Astrocyte of the cerebellum (primary cell): Measurements from ENCODE around the gene AMD1.

Experiments used
- DNase-seq: peaks from one replicate; pipeline ENCODE4 v3.0.0-alpha.2; 2011; ENCODE audit warnings: low read depth
- H3K4me3 ChIP-seq: 2 replicates; pipeline ENCODE4 v1.5.1; 2011; ENCODE audit warnings: mild to moderate bottlenecking, low read depth, low read length, moderate library complexity
- in situ Hi-C: cut with HindIII; loops from 2 replicates; pipeline ENCODE4 v1.10.0; 2017; ENCODE audit warnings: low sequenced_read_pairs
- TF ChIP-seq, protein P1 (sequence below): IDR thresholded peaks from 2 replicates; pipeline ENCODE4 v1.5.1; 2012; ENCODE audit warnings: low read length, low read depth, moderate library complexity, mild to moderate bottlenecking; ENCODE audit errors: missing control alignments

Gene AMD1

DNA sequence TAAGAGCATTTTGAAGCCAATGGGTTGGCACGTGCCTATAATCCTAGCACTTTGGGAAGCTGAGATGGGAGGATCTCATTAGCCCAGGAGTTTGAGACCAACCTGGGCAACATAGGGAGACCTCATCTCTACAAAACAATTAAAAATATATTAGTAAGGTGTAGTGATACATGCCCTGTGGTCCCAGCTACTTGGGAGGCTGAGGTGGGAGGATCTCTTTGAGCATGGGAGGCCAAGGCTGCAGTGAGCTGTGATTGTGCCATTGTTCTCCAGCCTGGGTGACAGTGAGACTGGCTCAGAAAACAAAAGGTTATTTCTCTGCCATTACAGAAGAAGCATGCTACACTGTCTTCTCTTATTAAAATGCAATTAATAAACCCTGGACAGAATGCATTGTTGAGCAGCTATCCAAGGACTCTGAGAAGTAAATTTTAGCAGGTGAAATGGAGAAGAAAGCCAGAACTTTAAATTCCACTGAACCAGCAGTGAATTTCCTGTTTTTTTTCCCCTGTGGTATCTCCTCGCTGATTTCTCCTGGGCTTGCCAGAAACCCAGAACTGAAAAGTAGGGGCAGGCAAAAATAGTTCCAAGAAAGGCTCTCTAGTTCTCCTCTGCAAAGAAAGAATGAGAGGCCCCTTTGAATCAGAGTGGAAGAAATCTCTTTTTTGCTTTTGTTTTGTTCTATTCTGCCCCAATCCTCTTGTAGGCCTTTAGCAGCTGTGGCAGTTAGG, 8.4 kb downstream of the AMD1 start:
- no peak for DNase-seq
- no peak overlapping the region for H3K4me3 ChIP-seq
- in situ Hi-C loops, result no loop called here
- TF ChIP-seq, protein P1, sequence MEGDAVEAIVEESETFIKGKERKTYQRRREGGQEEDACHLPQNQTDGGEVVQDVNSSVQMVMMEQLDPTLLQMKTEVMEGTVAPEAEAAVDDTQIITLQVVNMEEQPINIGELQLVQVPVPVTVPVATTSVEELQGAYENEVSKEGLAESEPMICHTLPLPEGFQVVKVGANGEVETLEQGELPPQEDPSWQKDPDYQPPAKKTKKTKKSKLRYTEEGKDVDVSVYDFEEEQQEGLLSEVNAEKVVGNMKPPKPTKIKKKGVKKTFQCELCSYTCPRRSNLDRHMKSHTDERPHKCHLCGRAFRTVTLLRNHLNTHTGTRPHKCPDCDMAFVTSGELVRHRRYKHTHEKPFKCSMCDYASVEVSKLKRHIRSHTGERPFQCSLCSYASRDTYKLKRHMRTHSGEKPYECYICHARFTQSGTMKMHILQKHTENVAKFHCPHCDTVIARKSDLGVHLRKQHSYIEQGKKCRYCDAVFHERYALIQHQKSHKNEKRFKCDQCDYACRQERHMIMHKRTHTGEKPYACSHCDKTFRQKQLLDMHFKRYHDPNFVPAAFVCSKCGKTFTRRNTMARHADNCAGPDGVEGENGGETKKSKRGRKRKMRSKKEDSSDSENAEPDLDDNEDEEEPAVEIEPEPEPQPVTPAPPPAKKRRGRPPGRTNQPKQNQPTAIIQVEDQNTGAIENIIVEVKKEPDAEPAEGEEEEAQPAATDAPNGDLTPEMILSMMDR, result no peak

DNA sequence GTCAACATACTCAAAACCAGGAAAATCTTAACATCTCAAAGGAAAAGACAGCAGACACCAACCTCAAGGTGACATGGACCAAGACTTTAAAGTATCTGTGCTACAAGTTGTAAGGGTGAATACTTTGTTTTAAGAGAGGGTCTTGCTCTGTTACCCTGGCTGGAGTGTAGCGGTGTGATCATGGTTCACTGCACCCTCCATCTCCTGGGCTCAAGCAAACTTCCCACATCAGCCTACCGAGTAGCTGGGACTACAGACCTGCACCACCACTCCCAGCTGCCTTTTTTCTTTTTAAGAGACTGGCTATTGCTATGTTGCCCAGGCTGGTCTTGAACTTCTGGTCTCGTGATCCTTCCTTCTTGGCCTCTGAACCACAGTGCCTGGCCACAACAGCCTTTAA, 9.7 kb downstream of the AMD1 start:
- in situ Hi-C loops, result no loop called here
- no peak for DNase-seq
- TF ChIP-seq, protein P1, result no peak
- H3K4me3 ChIP-seq, result no peak overlapping the region

DNA sequence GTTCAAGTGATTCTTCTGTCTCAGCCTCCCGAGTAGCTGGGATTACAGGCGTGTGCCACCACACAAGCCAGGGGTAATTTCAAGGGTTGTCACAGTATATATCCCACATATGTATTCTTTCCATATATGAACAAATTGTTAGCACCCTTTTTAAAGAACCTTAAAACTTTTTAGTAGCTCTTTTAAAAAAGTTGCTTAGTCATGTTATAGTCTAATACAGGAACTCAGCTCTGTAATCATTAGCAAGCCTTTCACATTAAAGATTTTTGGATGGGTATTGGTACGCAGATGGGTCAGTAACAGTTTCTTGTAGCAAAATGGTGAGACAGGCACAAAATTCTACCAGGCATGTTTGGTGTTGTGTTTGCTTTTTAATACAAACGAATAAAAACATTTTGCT, 10.9 kb downstream of the AMD1 start:
- no peak for DNase-seq
- in situ Hi-C loops, result no loop called here
- H3K4me3 ChIP-seq, result no peak overlapping the region
- TF ChIP-seq, protein P1, result no peak

DNA sequence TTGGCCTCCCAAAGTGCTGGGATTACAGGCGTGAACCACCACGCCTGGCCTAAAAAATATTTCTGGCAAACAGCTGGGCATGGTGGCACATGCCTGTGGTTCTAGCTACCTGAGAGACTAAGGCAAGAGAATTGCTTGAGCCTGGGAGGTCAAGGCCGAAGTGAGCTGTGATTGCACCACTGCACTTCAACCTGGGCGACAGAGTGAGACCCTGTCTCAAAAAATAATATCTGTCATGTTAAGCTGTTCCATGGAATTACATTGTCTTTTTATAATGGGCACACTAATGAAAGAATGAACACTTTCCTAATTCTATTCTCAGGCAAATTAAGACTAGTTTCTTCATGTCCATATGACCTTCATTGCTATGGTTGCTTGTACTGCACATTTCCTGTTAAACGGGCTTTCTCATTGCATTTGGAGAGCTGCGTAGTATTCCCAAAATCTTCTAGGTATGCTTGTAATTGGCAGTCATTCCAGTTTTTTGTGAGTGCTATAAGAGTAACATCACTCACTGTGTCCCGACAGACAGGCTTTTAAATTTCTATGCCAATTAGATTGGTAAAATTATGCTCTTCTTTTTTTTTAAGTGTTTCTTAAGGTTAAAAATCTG, 12.1 kb downstream of the AMD1 start:
- DNase-seq, result no peak
- H3K4me3 ChIP-seq, result no peak overlapping the region
- in situ Hi-C loops, result no loop called here
- TF ChIP-seq, protein P1, result no peak

DNA sequence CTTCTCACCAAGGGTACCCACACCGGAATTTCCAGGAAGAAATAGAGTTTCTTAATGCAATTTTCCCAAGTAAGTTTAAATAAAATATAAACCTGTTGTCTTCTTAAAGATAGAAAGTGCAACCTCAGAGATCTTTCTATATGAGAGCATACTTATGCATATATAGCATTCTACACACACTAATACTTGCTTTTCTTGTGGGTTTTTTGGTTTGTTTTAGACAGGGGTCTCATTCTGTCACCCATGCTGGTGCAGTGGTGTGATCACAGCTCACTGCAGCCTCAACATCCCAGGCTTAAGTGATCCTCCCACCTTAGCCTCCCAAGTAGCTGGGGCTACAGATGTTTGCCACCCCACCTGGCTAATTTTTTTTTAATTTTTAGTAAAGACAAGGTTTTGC, 15.7 kb downstream of the AMD1 start:
- DNase-seq, result no peak
- H3K4me3 ChIP-seq, result no peak overlapping the region
- in situ Hi-C loops, result no loop called here
- TF ChIP-seq, protein P1, result no peak

DNA sequence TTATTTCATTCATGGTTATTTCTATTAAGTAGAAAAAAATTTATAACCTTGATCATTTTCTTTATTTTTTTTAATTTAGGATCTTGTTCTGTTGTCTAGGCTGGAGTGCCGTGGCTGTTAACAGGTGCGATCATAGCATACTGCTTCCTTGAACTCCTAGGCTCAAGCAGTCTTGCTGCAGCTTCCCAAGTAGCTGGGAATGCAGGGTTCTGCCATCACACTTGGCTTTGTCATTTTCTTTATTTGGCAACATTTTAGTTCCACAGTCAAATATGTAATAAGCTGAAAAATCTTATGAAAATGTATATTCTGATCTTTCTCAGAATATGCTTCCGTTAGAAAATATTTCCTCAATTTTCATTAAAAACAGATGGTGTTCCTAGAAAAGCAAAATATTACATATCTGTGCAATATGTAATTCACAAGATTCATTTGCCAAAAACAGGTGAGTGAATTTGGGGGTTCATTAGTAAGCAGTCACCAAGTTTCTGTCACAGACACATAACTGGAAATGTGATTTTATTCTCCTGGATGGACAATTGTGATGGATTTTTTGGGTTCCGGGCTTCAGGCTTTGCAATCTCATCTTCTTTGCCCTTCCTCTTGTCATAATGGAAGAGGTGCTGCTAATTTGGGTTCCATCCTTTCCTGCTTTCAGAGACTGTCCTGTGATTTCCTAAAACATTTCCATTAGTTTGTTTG, 21.5 kb downstream of the AMD1 start:
- TF ChIP-seq, protein P1, result no peak
- H3K4me3 ChIP-seq, result no peak overlapping the region
- DNase-seq, result no peak
- in situ Hi-C loops, result no loop called here
